D721Med (cell line): ENCODE measurements around the gene HHLA2.

Source experiments
- DNase-seq: peaks from one replicate; pipeline ENCODE4 v3.0.0; 2011; ENCODE audit warnings: low spot score; ENCODE audit not compliant: insufficient read length
- FAIRE-seq: peaks from 2 replicates; lab custom pipeline; 2011; peaks lifted over from hg19 to GRCh38; lab: Jason Lieb, UNC
- CTCF ChIP-seq: IDR thresholded peaks from 2 replicates; pipeline ENCODE4 v1.5.1; 2012; ENCODE audit warnings: mild to moderate bottlenecking, control low read depth; ENCODE audit not compliant: insufficient read depth; ENCODE audit errors: missing control alignments

Gene HHLA2

GRCh38 chr3:108406661-108407206 lies 110.4 kb downstream of the HHLA2 start:
- TF ChIP-seq CTCF = peak; percentile 88
- DNase-seq (no peak), FAIRE-seq (peak; percentile 99)

GRCh38 chr3:108407886-108408285 lies 111.5 kb downstream of the HHLA2 start:
- no peak for TF ChIP-seq CTCF
- DNase-seq = no peak
- no peak for FAIRE-seq

GRCh38 chr3:108408883-108409799 lies 112.8 kb downstream of the HHLA2 start:
- FAIRE-seq = no peak
- TF ChIP-seq CTCF = no peak
- DNase-seq = no peak

GRCh38 chr3:108409800-108410178 lies 113.4 kb downstream of the HHLA2 start:
- FAIRE-seq (no peak), DNase-seq (no peak)
- TF ChIP-seq CTCF = no peak

- no peak for TF ChIP-seq CTCF
- FAIRE-seq (no peak), DNase-seq (no peak)
Observed at GRCh38 chr3:108410531-108410984, 114.2 kb downstream of the HHLA2 start.

- FAIRE-seq (no peak), DNase-seq (no peak)
- no peak for TF ChIP-seq CTCF
Observed at GRCh38 chr3:108412121-108412750, 115.9 kb downstream of the HHLA2 start.
